Hepatocyte (in vitro differentiated cells): Measurements from ENCODE around the gene TAS2R10. TPM values are rescaled to one million over a fixed set of nuclear protein-coding genes. Genes with fewer than 3 reads are reported as not detected.

Experiments
- DNase-seq: peaks from one replicate; pipeline ENCODE4 v3.0.0-alpha.2; 2016; ENCODE audit warnings: low spot score
- H2AFZ ChIP-seq: fragments of 200-600 bp; sonication (generic); 2 replicates; pipeline ENCODE4 v1.6.0; 2016; ENCODE audit warnings: antibody characterized with exemption, mild to moderate bottlenecking
- H3K27ac ChIP-seq: fragments of 200-600 bp; sonication (generic); 2 replicates; pipeline ENCODE4 v1.5.1; 2016; ENCODE audit warnings: mild to moderate bottlenecking
- H3K27me3 ChIP-seq: fragments of 200-600 bp; sonication (generic); 2 replicates; pipeline ENCODE4 v1.6.1; 2016
- H3K36me3 ChIP-seq: fragments of 200-600 bp; sonication (generic); replicated peaks from 2 replicates; pipeline ENCODE4 v1.5.1; 2016; ENCODE audit warnings: low read depth; ENCODE audit not compliant: insufficient read depth
- H3K4me1 ChIP-seq: fragments of 200-600 bp; sonication (generic); 2 replicates; pipeline ENCODE4 v1.5.1; 2016; ENCODE audit warnings: mild to moderate bottlenecking, moderate library complexity; ENCODE audit not compliant: insufficient read depth
- H3K4me2 ChIP-seq: fragments of 200-600 bp; sonication (generic); 2 replicates; pipeline ENCODE4 v1.6.0; 2016
- H3K4me3 ChIP-seq: fragments of 200-600 bp; sonication (generic); 2 replicates; pipeline ENCODE4 v1.5.1; 2016; ENCODE audit warnings: mild to moderate bottlenecking
- H3K79me2 ChIP-seq: fragments of 200-600 bp; sonication (generic); 2 replicates; pipeline ENCODE4 v1.6.0; 2017; ENCODE audit warnings: mild to moderate bottlenecking
- H3K9me2 ChIP-seq: fragments of 200-600 bp; sonication (generic); replicated peaks from 2 replicates; pipeline ENCODE4 v1.6.0; 2017; ENCODE audit warnings: mild to moderate bottlenecking; ENCODE audit not compliant: insufficient read depth
- H3K9me3 ChIP-seq: fragments of 200-600 bp; sonication (generic); 2 replicates; pipeline ENCODE4 v1.5.1; 2016; ENCODE audit warnings: low read depth, mild to moderate bottlenecking
- H4K20me1 ChIP-seq: fragments of 200-600 bp; sonication (generic); 2 replicates; pipeline ENCODE4 v1.6.0; 2016; ENCODE audit warnings: mild to moderate bottlenecking; ENCODE audit not compliant: insufficient read depth, poor library complexity, severe bottlenecking
- EZH2 ChIP-seq: fragments of 200-600 bp; sonication (generic); IDR thresholded peaks from 2 replicates; pipeline ENCODE4 v1.6.1; 2016; ENCODE audit warnings: antibody characterized with exemption, mild to moderate bottlenecking, borderline replicate concordance
- EZH2phosphoT487 ChIP-seq: fragments of 200-600 bp; sonication (generic); IDR thresholded peaks from one replicate; pipeline ENCODE4 v1.6.1; 2018; ENCODE audit warnings: antibody characterized with exemption, mild to moderate bottlenecking, low read depth, moderate library complexity; ENCODE audit not compliant: unreplicated experiment, severe bottlenecking
- WGBS: methylation state at CpG from one replicate; pipeline ENCODE4 v1.1.6; 2016; ENCODE audit warnings: low lambda C conversion rate; ENCODE audit errors: missing lambda C conversion rate; 5-methylcytosine and 5-hydroxymethylcytosine counted together
- polyA plus RNA-seq: library from polyadenylated mRNA; unstranded; fragments of >200 nt; fragmentation: Nextera tagmentation; extraction: Ambion mirVana; gene quantifications from 2 replicates; pipeline ENCODE4 v1.2.1, GENCODE V29; 2016
- total RNA-seq: library from RNA; depleted of rRNA; stranded (reverse); fragments of >200 nt; gene quantifications from 2 replicates; pipeline ENCODE4 v1.2.3, GENCODE V29; 2014
- TF ChIP-seq, protein P1 (sequence below): fragments of 200-600 bp; sonication (generic); IDR thresholded peaks from 2 replicates; pipeline ENCODE4 v1.5.1; 2016; ENCODE audit warnings: antibody characterized with exemption, mild to moderate bottlenecking; ENCODE audit not compliant: poor library complexity

TAS2R10 gene
- total and polyA plus RNA-seq, 2 experiments from 2014 or later = 1.5 TPM; not detected in 1

- Histone ChIP-seq H3K9me2 (no peaks in the 10 kb centered on the region), H3K27ac (no peak overlapping the region), H3K4me2 (no peak overlapping the region), H4K20me1 (no peaks in the 10 kb centered on the region), H3K4me3 (no peak overlapping the region), H3K79me2 (no peaks in the 10 kb centered on the region), H3K9me3 (no peaks in the 10 kb centered on the region), H2AFZ (no peak overlapping the region), H3K4me1 (no peaks in the 10 kb centered on the region), H3K36me3 (no peaks in the 10 kb centered on the region), H3K27me3 (no peaks in the 10 kb centered on the region)
- TF ChIP-seq EZH2phosphoT487 (no peak), EZH2 (no peak)
- TF ChIP-seq, protein P1, sequence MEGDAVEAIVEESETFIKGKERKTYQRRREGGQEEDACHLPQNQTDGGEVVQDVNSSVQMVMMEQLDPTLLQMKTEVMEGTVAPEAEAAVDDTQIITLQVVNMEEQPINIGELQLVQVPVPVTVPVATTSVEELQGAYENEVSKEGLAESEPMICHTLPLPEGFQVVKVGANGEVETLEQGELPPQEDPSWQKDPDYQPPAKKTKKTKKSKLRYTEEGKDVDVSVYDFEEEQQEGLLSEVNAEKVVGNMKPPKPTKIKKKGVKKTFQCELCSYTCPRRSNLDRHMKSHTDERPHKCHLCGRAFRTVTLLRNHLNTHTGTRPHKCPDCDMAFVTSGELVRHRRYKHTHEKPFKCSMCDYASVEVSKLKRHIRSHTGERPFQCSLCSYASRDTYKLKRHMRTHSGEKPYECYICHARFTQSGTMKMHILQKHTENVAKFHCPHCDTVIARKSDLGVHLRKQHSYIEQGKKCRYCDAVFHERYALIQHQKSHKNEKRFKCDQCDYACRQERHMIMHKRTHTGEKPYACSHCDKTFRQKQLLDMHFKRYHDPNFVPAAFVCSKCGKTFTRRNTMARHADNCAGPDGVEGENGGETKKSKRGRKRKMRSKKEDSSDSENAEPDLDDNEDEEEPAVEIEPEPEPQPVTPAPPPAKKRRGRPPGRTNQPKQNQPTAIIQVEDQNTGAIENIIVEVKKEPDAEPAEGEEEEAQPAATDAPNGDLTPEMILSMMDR = no peak
- no peak for DNase-seq
- 47% methylated on average over 2 of the region's 2 CpGs for WGBS
Measured at GRCh38 chr12:10847744-10848143, 21.6 kb upstream of the TAS2R10 start.

- 92% methylated on average over 2 of the region's 2 CpGs for WGBS
- no peaks in the 10 kb centered on the region for H3K9me2 ChIP-seq
- H3K4me1 ChIP-seq = no peaks in the 10 kb centered on the region
- H2AFZ ChIP-seq = no peak overlapping the region
- no peak overlapping the region for H3K4me3 ChIP-seq
- DNase-seq = no peak
- TF ChIP-seq EZH2phosphoT487 = no peak
- no peak for TF ChIP-seq EZH2
- TF ChIP-seq, protein P1 = no peak
- no peaks in the 10 kb centered on the region for H3K27me3 ChIP-seq
- H3K79me2 ChIP-seq = no peaks in the 10 kb centered on the region
- H4K20me1 ChIP-seq = no peaks in the 10 kb centered on the region
- H3K36me3 ChIP-seq = no peaks in the 10 kb centered on the region
- H3K9me3 ChIP-seq = no peaks in the 10 kb centered on the region
- no peak overlapping the region for H3K27ac ChIP-seq
- H3K4me2 ChIP-seq = no peak overlapping the region
Measured at GRCh38 chr12:10842862-10843261, 16.7 kb upstream of the TAS2R10 start.

DNA sequence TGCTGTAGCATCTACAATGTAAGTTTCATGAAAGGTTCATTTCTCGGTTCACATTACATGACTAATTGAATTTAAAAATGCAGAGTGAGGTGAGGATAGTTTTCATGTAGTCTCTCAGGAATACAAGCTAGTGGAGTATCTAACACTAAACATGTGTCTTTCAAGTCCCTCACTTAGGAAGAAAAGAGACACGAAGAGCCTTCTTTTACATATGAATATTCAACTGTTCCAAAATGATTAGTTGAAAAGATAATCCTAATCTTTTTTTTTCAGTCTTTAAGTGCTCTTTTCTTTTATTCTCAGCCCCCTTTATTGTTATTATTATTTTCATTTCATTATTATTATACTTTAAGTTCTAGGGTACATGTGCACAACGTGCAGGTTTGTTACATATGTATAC lies 12.3 kb upstream of the TAS2R10 start:
- Histone ChIP-seq H3K4me3 (no peak overlapping the region), H3K9me3 (no peaks in the 10 kb centered on the region), H3K27ac (no peak overlapping the region), H3K36me3 (no peaks in the 10 kb centered on the region), H3K4me2 (no peak overlapping the region), H3K9me2 (no peaks in the 10 kb centered on the region), H3K79me2 (no peaks in the 10 kb centered on the region), H3K27me3 (no peaks in the 10 kb centered on the region), H3K4me1 (no peaks in the 10 kb centered on the region), H2AFZ (no peak overlapping the region), H4K20me1 (no peaks in the 10 kb centered on the region)
- WGBS = 85% methylated on average over 3 of the region's 3 CpGs
- DNase-seq = no peak
- TF ChIP-seq EZH2 (no peak), EZH2phosphoT487 (no peak)
- TF ChIP-seq, protein P1 = no peak

DNA sequence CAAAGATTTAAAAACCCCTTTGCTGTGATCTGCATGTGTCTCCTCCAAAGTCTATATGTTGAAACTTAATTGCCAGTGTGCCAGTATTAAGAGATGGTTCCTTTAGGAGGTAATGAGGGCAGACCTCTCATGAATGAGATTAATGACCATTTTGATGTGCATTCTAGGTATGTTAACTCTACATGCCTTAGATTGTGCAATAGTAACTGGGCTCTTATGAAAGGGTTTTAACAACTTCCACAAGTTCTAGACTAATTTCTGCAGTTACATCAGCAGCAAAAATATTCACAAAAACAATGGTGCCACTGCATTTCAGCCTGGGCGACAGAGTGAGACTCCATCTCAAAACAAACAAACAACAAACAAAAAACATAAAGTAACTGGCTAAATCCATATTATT lies 3.8 kb upstream of the TAS2R10 start:
- no peak for DNase-seq
- H2AFZ ChIP-seq = no peak overlapping the region
- H4K20me1 ChIP-seq = no peaks in the 10 kb centered on the region
- TF ChIP-seq EZH2 (no peak), EZH2phosphoT487 (no peak)
- TF ChIP-seq, protein P1 = no peak
- H3K4me2 ChIP-seq = no peak overlapping the region
- H3K4me1 ChIP-seq = no peaks in the 10 kb centered on the region
- H3K9me3 ChIP-seq = no peaks in the 10 kb centered on the region
- no peaks in the 10 kb centered on the region for H3K79me2 ChIP-seq
- WGBS = 97% methylated on average over 1 of the region's 1 CpG
- H3K27ac ChIP-seq = no peak overlapping the region
- H3K4me3 ChIP-seq = no peak overlapping the region
- no peaks in the 10 kb centered on the region for H3K36me3 ChIP-seq
- no peaks in the 10 kb centered on the region for H3K9me2 ChIP-seq
- H3K27me3 ChIP-seq = no peaks in the 10 kb centered on the region
